NCI-H524 treated with DMSO at 0.1 percent for 48 hours (cell line): Measurements from ENCODE around the gene C1orf216.
"Not testable (repeated sequence)": the region's sequence is repeated elsewhere in the genome, so short reads cannot be mapped to it uniquely, and the experiment has no call there.

ENCODE experiments used
- DNase-seq: peaks from one replicate; lab custom pipeline; 2025; lab: John Stamatoyannopoulos, UW

The C1orf216 gene

GRCh38 chr1:35706846-35707600, 11.7 kb downstream of the C1orf216 start:
- DNase-seq = no peak

- DNase-seq = no peak
Observed at GRCh38 chr1:35702508-35702907, 16.2 kb downstream of the C1orf216 start.

- DNase-seq = not testable (repeated sequence)
Observed at GRCh38 chr1:35699152-35699551, 19.5 kb downstream of the C1orf216 start.

- peak; percentile 50 for DNase-seq
Observed at GRCh38 chr1:35692317-35692716, 26.4 kb downstream of the C1orf216 start.

GRCh38 chr1:35691571-35692220, 27.0 kb downstream of the C1orf216 start:
- DNase-seq = no peak

GRCh38 chr1:35691080-35691479, 27.6 kb downstream of the C1orf216 start:
- DNase-seq = no peak

- not testable (repeated sequence) for DNase-seq
Observed at GRCh38 chr1:35690103-35690502, 28.6 kb downstream of the C1orf216 start.

- DNase-seq = no peak
Observed at GRCh38 chr1:35688161-35688560, 30.5 kb downstream of the C1orf216 start.

- DNase-seq = no peak
Observed at GRCh38 chr1:35683012-35683411, 35.7 kb downstream of the C1orf216 start.

GRCh38 chr1:35680271-35680670, 38.4 kb downstream of the C1orf216 start:
- DNase-seq = no peak

GRCh38 chr1:35675773-35676172, 42.9 kb downstream of the C1orf216 start:
- no peak for DNase-seq

- no peak for DNase-seq
Observed at GRCh38 chr1:35674111-35674510, 44.6 kb downstream of the C1orf216 start.

GRCh38 chr1:35672116-35672515, 46.6 kb downstream of the C1orf216 start:
- no peak for DNase-seq

- DNase-seq = no peak
Observed at GRCh38 chr1:35668506-35668905, 50.2 kb downstream of the C1orf216 start.

GRCh38 chr1:35666916-35667315, 51.8 kb downstream of the C1orf216 start:
- no peak for DNase-seq

- DNase-seq = no peak
Observed at GRCh38 chr1:35666216-35666615, 52.5 kb downstream of the C1orf216 start.
